Measurements from ENCODE around the gene SIPA1L3.

- TF ChIP-seq CTCF (conservative IDR thresholded peaks at IDR 0.05) (no peak), ZFX (IDR thresholded peaks at IDR 0.05) (no peak)
Measured at GRCh38 chr19:38228491-38229439, 321.8 kb downstream of the SIPA1L3 start.

All from C4-2B (cell line).